Thyroid gland (tissue), 4 donors: ENCODE data around the gene ZNF683. TPM values are rescaled to one million over a fixed set of nuclear protein-coding genes. Genes with fewer than 3 reads are reported as not detected.

Experiments used
- DNase-seq, 2 donors: peaks; one replicate each; pipeline ENCODE4 v3.0.0-alpha.2; 2019
- H3K27ac ChIP-seq, 3 donors: fragments of 200-600 bp; sonication (generic); 1 replicate in 2 of 3; 2 replicates in 1 of 3; pipeline ENCODE4 v1.5.1; 2016 to 2019; ENCODE audit warnings: mild to moderate bottlenecking in 1 of 3, moderate library complexity in 1 of 3
- H3K27me3 ChIP-seq: fragments of 200-600 bp; sonication (generic); one replicate; pipeline ENCODE4 v1.5.1; 2019
- H3K36me3 ChIP-seq, 2 donors: fragments of 200-600 bp; sonication (generic); one replicate each; pipeline ENCODE4 v1.5.1; 2016 to 2019
- H3K4me1 ChIP-seq, 2 donors: fragments of 200-600 bp; sonication (generic); one replicate each; pipeline ENCODE4 v1.5.1; 2017 to 2019
- H3K4me3 ChIP-seq, 3 donors: fragments of 200-600 bp; sonication (generic); replicated peaks in 1 of 3; 1 replicate in 2 of 3; 2 replicates in 1 of 3; pipeline ENCODE4 v1.5.1; 2016; ENCODE audit warnings: mild to moderate bottlenecking in 1 of 3
- H3K9me3 ChIP-seq: fragments of 200-600 bp; sonication (generic); one replicate; pipeline ENCODE4 v1.5.1; 2017
- POLR2A ChIP-seq, 2 donors: fragments of 450-650 bp; IDR thresholded peaks; one replicate each; pipeline ENCODE4 v1.6.1; 2017; ENCODE audit warnings: antibody characterized with exemption in 2 of 2, mild to moderate bottlenecking in 2 of 2, moderate library complexity in 1 of 2
- WGBS, 2 donors: methylation state at CpG; one replicate each; pipeline ENCODE4 v1.1.5; 2017; 5-methylcytosine and 5-hydroxymethylcytosine counted together
- intact Hi-C: fragments of 100-400 bp; cut with DNase I; formaldehyde crosslinking; loops from one replicate; pipeline ENCODE4 v1.15.1; 2023
- total RNA-seq, 4 donors: library from RNA; depleted of rRNA; stranded (reverse); fragments of >200 nt; gene quantifications; one replicate each; pipeline ENCODE4 v1.2.3, GENCODE V29; 2016
- TF ChIP-seq, protein P1 (sequence below), 6 experiments: fragments of 200-600 bp in 3 of 6; fragments of 450-650 bp in 3 of 6; sonication (generic) in 3 of 6; IDR thresholded peaks; one replicate each; pipeline ENCODE4 v1.5.1; 2016 to 2019; ENCODE audit warnings: antibody characterized with exemption in 6 of 6, mild to moderate bottlenecking in 2 of 6, inconsistent platforms in 1 of 6, moderate library complexity in 1 of 6

Gene ZNF683
- total RNA-seq, 4 donors from 2014 or later = 0.59 TPM; not detected in 3

DNA sequence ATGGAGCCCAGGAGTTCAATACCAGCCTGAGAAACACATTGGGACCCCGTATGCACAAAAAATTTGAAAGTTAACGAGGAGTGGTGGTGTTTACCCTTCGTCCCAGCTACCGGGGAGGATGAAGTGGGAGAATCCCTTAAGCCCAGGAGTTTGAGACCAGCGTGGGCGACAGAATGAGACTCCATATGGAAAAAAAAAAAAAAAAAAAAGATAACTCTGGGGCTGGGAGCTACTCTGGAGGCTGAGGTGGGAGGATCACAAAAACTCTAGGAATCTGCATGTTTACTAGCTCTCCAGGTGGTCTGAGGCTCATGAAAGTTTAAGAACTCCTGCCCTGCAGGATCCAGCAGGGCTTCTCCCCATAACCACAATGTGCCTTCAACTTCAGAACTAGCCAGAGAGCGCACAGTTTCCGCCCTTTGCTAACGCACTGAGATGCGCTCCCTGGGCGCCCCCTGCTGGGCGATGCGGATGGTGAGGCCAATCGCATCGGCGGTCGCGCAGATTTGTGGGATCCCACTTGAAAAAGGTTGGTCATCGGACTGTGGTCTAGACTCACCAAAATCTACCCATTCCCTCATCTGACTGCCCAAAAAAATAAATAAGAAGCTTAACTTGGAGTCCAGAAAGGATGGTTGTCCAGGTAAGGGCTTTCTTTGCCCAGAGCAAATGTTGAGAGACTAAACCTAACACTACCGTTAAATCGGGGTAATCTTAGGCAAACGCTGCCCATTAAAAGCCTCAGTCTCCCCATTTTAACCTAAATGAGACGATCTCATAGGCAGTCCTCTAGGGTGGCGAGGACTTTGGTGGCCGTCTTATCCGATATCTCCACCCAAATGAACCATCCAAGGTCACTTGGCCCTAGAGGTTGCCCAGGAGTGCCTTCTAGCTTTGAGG is 8.8 kb downstream of the ZNF683 start:
- peaks cover 4 to 16% of the 10 kb centered on the region in 2 donors for H3K4me1 ChIP-seq
- intact Hi-C loops = no loop called here
- WGBS, 2 donors = 38 to 39% methylated on average over 24 to 26 of the region's 26 CpGs
- H3K4me3 ChIP-seq = no peak overlapping the region
- TF ChIP-seq POLR2A (IDR thresholded peaks at IDR 0.05) = no peak
- TF ChIP-seq, protein P1, sequence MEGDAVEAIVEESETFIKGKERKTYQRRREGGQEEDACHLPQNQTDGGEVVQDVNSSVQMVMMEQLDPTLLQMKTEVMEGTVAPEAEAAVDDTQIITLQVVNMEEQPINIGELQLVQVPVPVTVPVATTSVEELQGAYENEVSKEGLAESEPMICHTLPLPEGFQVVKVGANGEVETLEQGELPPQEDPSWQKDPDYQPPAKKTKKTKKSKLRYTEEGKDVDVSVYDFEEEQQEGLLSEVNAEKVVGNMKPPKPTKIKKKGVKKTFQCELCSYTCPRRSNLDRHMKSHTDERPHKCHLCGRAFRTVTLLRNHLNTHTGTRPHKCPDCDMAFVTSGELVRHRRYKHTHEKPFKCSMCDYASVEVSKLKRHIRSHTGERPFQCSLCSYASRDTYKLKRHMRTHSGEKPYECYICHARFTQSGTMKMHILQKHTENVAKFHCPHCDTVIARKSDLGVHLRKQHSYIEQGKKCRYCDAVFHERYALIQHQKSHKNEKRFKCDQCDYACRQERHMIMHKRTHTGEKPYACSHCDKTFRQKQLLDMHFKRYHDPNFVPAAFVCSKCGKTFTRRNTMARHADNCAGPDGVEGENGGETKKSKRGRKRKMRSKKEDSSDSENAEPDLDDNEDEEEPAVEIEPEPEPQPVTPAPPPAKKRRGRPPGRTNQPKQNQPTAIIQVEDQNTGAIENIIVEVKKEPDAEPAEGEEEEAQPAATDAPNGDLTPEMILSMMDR (IDR thresholded peaks at IDR 0.05) = peak; percentile 43 to 93 (median 60)
- H3K27ac ChIP-seq = no peak overlapping the region
- no peaks in the 10 kb centered on the region for H3K9me3 ChIP-seq
- peaks cover 4% of the 10 kb centered on the region for H3K27me3 ChIP-seq
- peak; percentile 68 to 81 for DNase-seq
- no peaks in the 10 kb centered on the region for H3K36me3 ChIP-seq

DNA sequence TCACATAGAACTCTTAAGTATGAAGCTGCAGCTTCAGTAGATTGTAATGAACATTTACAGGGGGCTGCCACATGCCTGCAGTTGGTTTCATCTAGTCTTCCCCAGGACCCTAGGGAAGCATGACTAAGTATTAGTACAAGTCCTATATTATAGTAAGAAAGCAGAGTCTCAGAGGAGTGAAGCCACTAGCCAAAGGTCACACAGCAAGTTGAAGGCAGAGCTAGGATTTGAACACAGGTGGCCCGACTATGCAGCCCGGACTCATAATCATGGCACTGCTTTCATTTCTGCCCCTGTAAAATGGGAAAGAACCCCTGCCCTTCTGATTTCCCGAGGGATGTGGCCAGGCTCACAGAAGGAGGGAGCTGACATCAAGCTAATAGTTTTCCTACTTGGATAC is 10.2 kb downstream of the ZNF683 start:
- DNase-seq = no peak
- Histone ChIP-seq H3K27ac (no peak overlapping the region), H3K9me3 (no peaks in the 10 kb centered on the region), H3K27me3 (peaks cover 4% of the 10 kb centered on the region), H3K4me3 (no peak overlapping the region), H3K36me3 (no peaks in the 10 kb centered on the region), H3K4me1 (peaks cover 4 to 16% of the 10 kb centered on the region in 2 donors)
- 91 to 94% methylated on average over 3 of the region's 3 CpGs for WGBS, 2 donors
- intact Hi-C loops = no loop called here
- TF ChIP-seq, protein P1 (IDR thresholded peaks at IDR 0.05) = no peak
- TF ChIP-seq POLR2A (IDR thresholded peaks at IDR 0.05) = no peak

DNA sequence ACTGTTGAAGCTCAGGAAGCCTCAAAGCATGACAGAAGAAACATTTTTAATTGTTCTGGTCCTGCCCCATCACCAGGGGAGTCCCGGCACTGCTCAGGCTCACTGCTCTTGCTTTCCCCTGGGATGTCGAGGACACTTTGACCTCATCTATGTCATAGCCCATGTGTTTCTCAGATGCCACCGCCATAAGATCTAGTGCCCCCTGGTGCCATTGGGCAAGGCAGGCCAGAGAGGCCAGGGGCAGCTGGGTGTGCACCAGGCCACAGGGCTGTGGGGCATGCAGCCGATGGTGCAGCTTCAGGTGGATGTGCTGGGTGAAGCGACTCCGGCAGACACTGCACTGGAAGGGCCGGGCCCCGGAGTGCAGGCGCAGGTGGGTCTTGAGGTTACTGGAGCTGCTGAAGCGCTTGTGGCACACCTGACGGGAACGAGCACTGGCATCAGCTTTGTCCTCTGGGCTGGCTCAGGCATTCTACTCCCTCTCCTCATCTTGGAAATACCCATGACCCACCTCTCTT is 10.9 kb downstream of the ZNF683 start:
- Histone ChIP-seq H3K4me1 (peaks cover 4 to 16% of the 10 kb centered on the region in 2 donors), H3K4me3 (no peak overlapping the region), H3K9me3 (no peaks in the 10 kb centered on the region), H3K36me3 (no peaks in the 10 kb centered on the region), H3K27ac (no peak overlapping the region), H3K27me3 (peaks cover 4% of the 10 kb centered on the region)
- no peak for DNase-seq
- no peak for TF ChIP-seq POLR2A (IDR thresholded peaks at IDR 0.05)
- TF ChIP-seq, protein P1 (IDR thresholded peaks at IDR 0.05) = no peak
- WGBS, 2 donors = 86 to 90% methylated on average over 8 to 12 of the region's 12 CpGs
- intact Hi-C loops = no loop called here

DNA sequence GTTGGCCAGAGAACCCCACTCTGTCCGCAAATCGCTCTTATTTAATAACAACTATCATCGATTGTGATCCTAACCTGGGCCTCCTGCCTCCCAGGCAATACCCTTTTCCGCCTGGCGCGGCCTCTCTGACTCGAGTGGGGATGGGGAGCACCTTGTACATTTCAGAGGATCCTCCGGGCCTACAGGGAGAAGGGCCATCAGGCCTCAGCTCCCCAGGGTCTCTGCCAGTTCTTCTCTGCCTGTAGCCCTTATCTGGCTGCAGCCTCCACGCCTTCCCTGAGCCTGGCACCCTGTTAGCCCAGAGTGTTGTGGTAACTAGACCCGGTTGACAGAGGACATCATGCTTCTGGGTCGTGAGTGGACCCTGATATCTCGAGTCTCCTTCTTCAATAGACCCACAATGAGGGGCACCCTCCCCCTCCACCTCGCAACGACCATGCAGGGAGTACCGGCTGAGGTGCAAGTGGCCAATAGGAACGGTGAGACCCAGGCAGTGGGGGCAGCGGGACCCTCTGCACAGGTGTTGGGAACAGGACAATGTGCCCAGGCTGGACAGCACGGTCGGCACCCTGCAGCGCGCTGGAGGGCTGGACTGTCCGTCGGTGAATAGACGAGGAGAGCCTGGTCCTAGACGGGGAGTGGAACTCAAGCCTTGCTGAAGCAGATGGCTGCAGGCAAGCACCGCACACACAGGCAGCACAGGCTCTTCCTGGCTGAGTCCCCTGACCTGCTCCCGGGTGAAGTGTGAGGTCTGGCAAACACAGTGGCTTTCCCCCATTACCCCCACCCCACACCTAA is 11.5 kb downstream of the ZNF683 start:
- Histone ChIP-seq H3K4me3 (no peak overlapping the region), H3K4me1 (peaks cover 4 to 16% of the 10 kb centered on the region in 2 donors), H3K27ac (no peak overlapping the region), H3K36me3 (no peaks in the 10 kb centered on the region), H3K27me3 (peaks cover 4% of the 10 kb centered on the region), H3K9me3 (no peaks in the 10 kb centered on the region)
- DNase-seq = no peak
- intact Hi-C loops = no loop called here
- WGBS, 2 donors = 39 to 57% methylated on average over 6 to 26 of the region's 27 CpGs
- TF ChIP-seq, protein P1 (IDR thresholded peaks at IDR 0.05) = no peak
- no peak for TF ChIP-seq POLR2A (IDR thresholded peaks at IDR 0.05)
